ENCODE data around the gene EML4. TPM values are rescaled to one million over a fixed set of nuclear protein-coding genes. Genes with fewer than 3 reads are reported as not detected.

Gene EML4
- total RNA-seq, 2 experiments from 2014 or later, result 88.0 to 89.7 TPM

DNA sequence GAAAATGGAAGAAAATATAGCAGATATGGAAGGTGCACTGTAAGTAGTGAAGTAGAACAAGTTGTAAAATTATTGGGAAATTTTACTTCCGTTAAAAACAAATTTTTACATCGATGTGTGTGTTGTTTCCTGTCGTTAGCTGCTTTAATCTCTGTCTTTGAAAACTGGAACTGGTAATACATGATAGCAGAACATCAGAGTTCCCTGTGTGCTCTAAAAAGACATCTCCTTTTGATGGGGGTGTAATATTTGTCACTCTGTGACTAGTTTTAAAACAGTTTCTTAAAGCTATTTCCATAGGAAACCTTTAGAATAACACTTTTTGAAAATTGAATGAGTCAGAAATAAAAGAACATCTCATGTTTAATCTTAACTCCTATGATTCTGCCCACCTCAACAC, 148.3 kb downstream of the EML4 start:
- ATAC-seq (no peak), DNase-seq (no peak)
- Mint-ChIP-seq H3K4me1 (ENCODE audit: low read depth) (peaks cover 15% of the 10 kb centered on the region), H3K27ac (no peak overlapping the region), H3K4me3 (no peak overlapping the region), H3K9me3 (ENCODE audit: insufficient read depth) (no peaks in the 10 kb centered on the region), H3K27me3 (ENCODE audit: low read depth) (no peaks in the 10 kb centered on the region), H3K36me3 (ENCODE audit: low read depth) (peaks cover 43% of the 10 kb centered on the region)
- ChIA-PET POLR2A (no interaction called here), CTCF (interaction anchor here (1.0 kb wide), 1 partner anchor 35 kb away, joined by 3 read pairs; no protein-coding TSS in a partner anchor)

DNA sequence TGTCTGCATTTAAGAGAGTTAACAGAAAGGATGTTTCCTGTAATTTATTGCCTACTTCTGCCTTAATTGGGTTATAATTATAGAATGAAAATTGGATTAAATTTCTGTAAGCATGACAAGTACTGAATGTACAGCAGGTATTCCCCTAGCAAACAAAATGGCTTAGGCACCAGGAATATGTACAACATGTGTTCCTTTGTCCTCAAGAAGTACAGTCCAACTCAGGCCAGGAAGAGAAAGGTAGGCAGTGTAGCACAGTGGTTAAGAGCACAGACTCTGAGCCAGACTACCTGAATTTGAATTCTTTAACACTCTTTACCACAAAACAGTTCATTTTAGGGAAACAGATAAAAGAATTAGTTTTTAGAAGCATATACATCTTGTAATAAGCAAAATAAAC, 148.8 kb downstream of the EML4 start:
- Mint-ChIP-seq H3K36me3 (ENCODE audit: low read depth) (peaks cover 48% of the 10 kb centered on the region), H3K27ac (no peak overlapping the region), H3K4me3 (no peak overlapping the region), H3K9me3 (ENCODE audit: insufficient read depth) (no peaks in the 10 kb centered on the region), H3K4me1 (ENCODE audit: low read depth) (peaks cover 15% of the 10 kb centered on the region), H3K27me3 (ENCODE audit: low read depth) (no peaks in the 10 kb centered on the region)
- DNase-seq (no peak), ATAC-seq (no peak)
- ChIA-PET POLR2A (no interaction called here), CTCF (interaction anchor here (1.0 kb wide), 1 partner anchor 34 kb away, joined by 3 read pairs; no protein-coding TSS in a partner anchor)

GRCh38 chr2:42319265-42319664, 150.1 kb downstream of the EML4 start:
- peaks cover 15% of the 10 kb centered on the region for H3K4me1 Mint-ChIP-seq (ENCODE audit: low read depth)
- no peak overlapping the region for H3K4me3 Mint-ChIP-seq
- H3K27ac Mint-ChIP-seq, result no peak overlapping the region
- POLR2A ChIA-PET, result no interaction called here
- no peak for DNase-seq
- no peaks in the 10 kb centered on the region for H3K27me3 Mint-ChIP-seq (ENCODE audit: low read depth)
- H3K9me3 Mint-ChIP-seq (ENCODE audit: insufficient read depth), result no peaks in the 10 kb centered on the region
- no peak for ATAC-seq
- H3K36me3 Mint-ChIP-seq (ENCODE audit: low read depth), result peaks cover 49% of the 10 kb centered on the region
- CTCF ChIA-PET, result interaction anchor here (1.7 kb wide), 1 partner anchor 9 kb away, joined by 15 read pairs; no protein-coding TSS in a partner anchor

- DNase-seq, result no peak
Measured at GRCh38 chr2:42321452-42322064, 152.4 kb downstream of the EML4 start.

GRCh38 chr2:42324244-42324643, 155.1 kb downstream of the EML4 start:
- peak overlapping the region; percentile 30 for H3K27ac Mint-ChIP-seq
- DNase-seq (no peak), ATAC-seq (no peak)
- POLR2A ChIA-PET, result no interaction called here
- no peaks in the 10 kb centered on the region for H3K9me3 Mint-ChIP-seq (ENCODE audit: insufficient read depth)
- peaks cover 51% of the 10 kb centered on the region for H3K36me3 Mint-ChIP-seq (ENCODE audit: low read depth)
- H3K27me3 Mint-ChIP-seq (ENCODE audit: low read depth), result no peaks in the 10 kb centered on the region
- CTCF ChIA-PET, result interaction anchor here (0.8 kb wide), 1 partner anchor 225 kb away, joined by 3 read pairs; no protein-coding TSS in a partner anchor
- no peak overlapping the region for H3K4me3 Mint-ChIP-seq
- H3K4me1 Mint-ChIP-seq (ENCODE audit: low read depth), result peaks cover 11% of the 10 kb centered on the region

More at GRCh38 chr2:42321452-42322064, 152.4 kb downstream of the EML4 start:
- peaks cover 11% of the 10 kb centered on the region for H3K4me1 Mint-ChIP-seq (ENCODE audit: low read depth)
- POLR2A ChIA-PET, result no interaction called here
- H3K27ac Mint-ChIP-seq, result peak overlapping the region; percentile 10
- no peak overlapping the region for H3K4me3 Mint-ChIP-seq
- no peaks in the 10 kb centered on the region for H3K27me3 Mint-ChIP-seq (ENCODE audit: low read depth)
- CTCF ChIA-PET, result interaction anchor here (1.8 kb wide), 1 partner anchor 235 kb away, joined by 3 read pairs; no protein-coding TSS in a partner anchor
- no peak for ATAC-seq
- peaks cover 54% of the 10 kb centered on the region for H3K36me3 Mint-ChIP-seq (ENCODE audit: low read depth)
- no peaks in the 10 kb centered on the region for H3K9me3 Mint-ChIP-seq (ENCODE audit: insufficient read depth)

GRCh38 chr2:42324949-42325348, 155.8 kb downstream of the EML4 start:
- H3K27ac Mint-ChIP-seq, result no peak overlapping the region
- no peaks in the 10 kb centered on the region for H3K27me3 Mint-ChIP-seq (ENCODE audit: low read depth)
- H3K9me3 Mint-ChIP-seq (ENCODE audit: insufficient read depth), result no peaks in the 10 kb centered on the region
- DNase-seq (no peak), ATAC-seq (no peak)
- peaks cover 57% of the 10 kb centered on the region for H3K36me3 Mint-ChIP-seq (ENCODE audit: low read depth)
- POLR2A ChIA-PET, result no interaction called here
- CTCF ChIA-PET, result no interaction called here
- peaks cover 11% of the 10 kb centered on the region for H3K4me1 Mint-ChIP-seq (ENCODE audit: low read depth)
- H3K4me3 Mint-ChIP-seq, result no peak overlapping the region

- Mint-ChIP-seq H3K27ac (no peak overlapping the region), H3K9me3 (ENCODE audit: insufficient read depth) (no peaks in the 10 kb centered on the region), H3K36me3 (ENCODE audit: low read depth) (peaks cover 57% of the 10 kb centered on the region), H3K4me3 (no peak overlapping the region), H3K27me3 (ENCODE audit: low read depth) (no peaks in the 10 kb centered on the region), H3K4me1 (ENCODE audit: low read depth) (peaks cover 10% of the 10 kb centered on the region)
- CTCF ChIA-PET, result interaction anchor here (1.1 kb wide), 1 partner anchor 229 kb away, joined by 3 read pairs; no protein-coding TSS in a partner anchor
- no peak for ATAC-seq
- POLR2A ChIA-PET, result no interaction called here
- no peak for DNase-seq
Measured at GRCh38 chr2:42325609-42326008, 156.5 kb downstream of the EML4 start.

DNA sequence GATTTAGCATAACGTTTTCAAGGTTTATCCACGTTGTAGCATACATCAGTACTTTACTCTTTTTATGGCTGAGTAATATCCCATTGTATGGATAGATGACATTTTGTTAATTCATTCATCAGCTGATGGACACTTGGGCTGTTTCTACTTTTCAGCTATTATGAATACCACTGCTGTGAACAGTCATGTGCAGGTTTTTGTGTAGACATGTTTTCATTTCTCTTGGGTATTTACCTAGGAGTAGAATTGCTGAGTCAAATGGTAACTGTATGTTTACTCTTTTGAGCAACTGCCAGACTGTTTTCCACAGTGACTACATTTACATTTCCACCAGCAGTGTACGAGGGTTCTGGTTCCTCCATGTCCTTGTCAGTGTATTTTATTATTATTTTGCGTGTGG, 158.0 kb downstream of the EML4 start:
- no peak overlapping the region for H3K4me3 Mint-ChIP-seq
- no peak for ATAC-seq

GRCh38 chr2:42328148-42328833, 159.1 kb downstream of the EML4 start:
- H3K9me3 Mint-ChIP-seq (ENCODE audit: insufficient read depth), result no peaks in the 10 kb centered on the region
- DNase-seq (no peak), ATAC-seq (peak; percentile 55)
- H3K4me3 Mint-ChIP-seq, result no peak overlapping the region
- H3K36me3 Mint-ChIP-seq (ENCODE audit: low read depth), result peaks cover 61% of the 10 kb centered on the region
- H3K27ac Mint-ChIP-seq, result no peak overlapping the region
- POLR2A ChIA-PET, result no interaction called here
- CTCF ChIA-PET, result interaction anchor here (0.6 to 3.5 kb wide), 47 partner anchors 9 to 459 kb away, joined by 3 to 61 read pairs (median 4); no protein-coding TSS in a partner anchor
- H3K4me1 Mint-ChIP-seq (ENCODE audit: low read depth), result no peaks in the 10 kb centered on the region
- H3K27me3 Mint-ChIP-seq (ENCODE audit: low read depth), result no peaks in the 10 kb centered on the region

More for the DNA sequence above, 158.0 kb downstream of the EML4 start:
- CTCF ChIA-PET, result interaction anchor here (0.7 to 2.5 kb wide), 7 partner anchors 8 to 238 kb away, joined by 3 to 9 read pairs (median 3); no protein-coding TSS in a partner anchor
- Mint-ChIP-seq H3K27ac (peak overlapping the region; percentile 12), H3K9me3 (ENCODE audit: insufficient read depth) (no peaks in the 10 kb centered on the region), H3K36me3 (ENCODE audit: low read depth) (peaks cover 58% of the 10 kb centered on the region), H3K27me3 (ENCODE audit: low read depth) (no peaks in the 10 kb centered on the region), H3K4me1 (ENCODE audit: low read depth) (no peaks in the 10 kb centered on the region)
- POLR2A ChIA-PET, result no interaction called here
- no peak for DNase-seq

- ChIA-PET CTCF (interaction anchor here (0.7 to 3.5 kb wide), 43 partner anchors 9 to 459 kb away, joined by 3 to 61 read pairs (median 4); no protein-coding TSS in a partner anchor), POLR2A (no interaction called here)
- Mint-ChIP-seq H3K27ac (no peak overlapping the region), H3K4me3 (no peak overlapping the region), H3K4me1 (ENCODE audit: low read depth) (no peaks in the 10 kb centered on the region), H3K9me3 (ENCODE audit: insufficient read depth) (no peaks in the 10 kb centered on the region), H3K27me3 (ENCODE audit: low read depth) (no peaks in the 10 kb centered on the region), H3K36me3 (ENCODE audit: low read depth) (peaks cover 67% of the 10 kb centered on the region)
- DNase-seq (no peak), ATAC-seq (no peak)
Measured at GRCh38 chr2:42328923-42329322, 159.8 kb downstream of the EML4 start.

DNA sequence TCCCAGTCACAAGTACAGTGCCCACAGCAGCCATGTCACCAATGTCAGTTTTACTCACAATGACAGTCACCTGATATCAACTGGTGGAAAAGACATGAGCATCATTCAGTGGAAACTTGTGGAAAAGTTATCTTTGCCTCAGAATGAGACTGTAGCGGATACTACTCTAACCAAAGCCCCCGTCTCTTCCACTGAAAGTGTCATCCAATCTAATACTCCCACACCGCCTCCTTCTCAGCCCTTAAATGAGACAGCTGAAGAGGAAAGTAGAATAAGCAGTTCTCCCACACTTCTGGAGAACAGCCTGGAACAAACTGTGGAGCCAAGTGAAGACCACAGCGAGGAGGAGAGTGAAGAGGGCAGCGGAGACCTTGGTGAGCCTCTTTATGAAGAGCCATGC, 160.6 kb downstream of the EML4 start:
- Mint-ChIP-seq H3K36me3 (ENCODE audit: low read depth) (peaks cover 68% of the 10 kb centered on the region), H3K4me3 (no peak overlapping the region), H3K4me1 (ENCODE audit: low read depth) (no peaks in the 10 kb centered on the region), H3K9me3 (ENCODE audit: insufficient read depth) (no peaks in the 10 kb centered on the region), H3K27me3 (ENCODE audit: low read depth) (no peaks in the 10 kb centered on the region), H3K27ac (no peak overlapping the region)
- ATAC-seq (no peak), DNase-seq (no peak)
- ChIA-PET CTCF (interaction anchor here (1.3 to 3.5 kb wide), 12 partner anchors 16 to 243 kb away, joined by 3 to 61 read pairs (median 8); no protein-coding TSS in a partner anchor), POLR2A (no interaction called here)

All from activated CD8-positive, alpha-beta T cell treated with anti-CD3 and anti-CD28 coated beads, Interleukin-2, amount 10 ng/mL, durations not matched to agents 7 days and 5 days (primary cell).